ENCODE results near the gene WDR11.
"Not testable (repeated sequence)": the region's sequence is repeated elsewhere in the genome, so short reads cannot be mapped to it uniquely, and the experiment has no call there.

The WDR11 gene

GRCh38 chr10:120841522-120842189 is 9.5 kb upstream of the WDR11 start:
- DNase-seq (ENCODE audit: low read depth): no peak

- no peak for DNase-seq (ENCODE audit: low read depth)
These were observed 3.2 kb downstream of the WDR11 start for GRCh38 chr10:120854388-120854787.

- no peak for DNase-seq (ENCODE audit: low read depth)
These were observed 10.2 kb downstream of the WDR11 start for GRCh38 chr10:120861178-120861855.

- DNase-seq (ENCODE audit: low read depth): no peak
These were observed 22.6 kb downstream of the WDR11 start for GRCh38 chr10:120873741-120874140.

- DNase-seq (ENCODE audit: low read depth): no peak
These were observed 31.9 kb downstream of the WDR11 start for GRCh38 chr10:120883071-120883470.

- no peak for DNase-seq (ENCODE audit: low read depth)
These were observed 36.3 kb downstream of the WDR11 start for GRCh38 chr10:120887482-120887881.

- no peak for DNase-seq (ENCODE audit: low read depth)
These were observed 40.2 kb downstream of the WDR11 start for GRCh38 chr10:120891365-120891764.

- DNase-seq (ENCODE audit: low read depth): no peak
These were observed 43.4 kb downstream of the WDR11 start for GRCh38 chr10:120894556-120894955.

GRCh38 chr10:120897343-120897742 is 46.2 kb downstream of the WDR11 start:
- DNase-seq (ENCODE audit: low read depth): no peak

GRCh38 chr10:120905268-120905667 is 54.1 kb downstream of the WDR11 start:
- no peak for DNase-seq (ENCODE audit: low read depth)

GRCh38 chr10:120917521-120918250 is 66.5 kb downstream of the WDR11 start:
- no peak for DNase-seq (ENCODE audit: low read depth)

GRCh38 chr10:120923886-120924285 is 72.7 kb downstream of the WDR11 start:
- not testable (repeated sequence) for DNase-seq (ENCODE audit: low read depth)

GRCh38 chr10:120926611-120927010 is 75.4 kb downstream of the WDR11 start:
- no peak for DNase-seq (ENCODE audit: low read depth)

- no peak for DNase-seq (ENCODE audit: low read depth)
These were observed 76.2 kb downstream of the WDR11 start for GRCh38 chr10:120927352-120927751.

- DNase-seq (ENCODE audit: low read depth): no peak
These were observed 78.0 kb downstream of the WDR11 start for GRCh38 chr10:120929166-120929565.

GRCh38 chr10:120931423-120931822 is 80.3 kb downstream of the WDR11 start:
- DNase-seq (ENCODE audit: low read depth): no peak

- DNase-seq (ENCODE audit: low read depth): no peak
These were observed 80.8 kb downstream of the WDR11 start for GRCh38 chr10:120931999-120932398.

- DNase-seq (ENCODE audit: low read depth): no peak
These were observed 87.7 kb downstream of the WDR11 start for GRCh38 chr10:120938822-120939221.

GRCh38 chr10:120940299-120940900 is 89.2 kb downstream of the WDR11 start:
- no peak for DNase-seq (ENCODE audit: low read depth)

- no peak for DNase-seq (ENCODE audit: low read depth)
These were observed 90.3 kb downstream of the WDR11 start for GRCh38 chr10:120941501-120941900.

- DNase-seq (ENCODE audit: low read depth): peak; percentile 64
These were observed 91.7 kb downstream of the WDR11 start for GRCh38 chr10:120942806-120943413.

GRCh38 chr10:120943542-120943941 is 92.4 kb downstream of the WDR11 start:
- DNase-seq (ENCODE audit: low read depth): no peak
